H9 (cell line): Measurements from ENCODE around the gene SSPN. TPM values are rescaled to one million over a fixed set of nuclear protein-coding genes. Genes with fewer than 3 reads are reported as not detected.

Source experiments
- DNase-seq: peaks from one replicate; pipeline ENCODE4 v3.0.0-alpha.2; 2017
- H2AFZ ChIP-seq: one replicate; pipeline ENCODE4 v1.6.1; 2013; ENCODE audit warnings: mild to moderate bottlenecking, low read length, control low read depth, moderate library complexity
- H2AK5ac ChIP-seq: 2 replicates; pipeline ENCODE4 v1.6.1; 2013; ENCODE audit warnings: low read length, control low read depth, mixed read lengths; ENCODE audit not compliant: insufficient read length
- H2BK120ac ChIP-seq: one replicate; pipeline ENCODE4 v1.6.1; 2013; ENCODE audit warnings: low read depth, mild to moderate bottlenecking, low read length, control low read depth, inconsistent platforms; ENCODE audit not compliant: poor library complexity, severe bottlenecking
- H2BK12ac ChIP-seq: 2 replicates; pipeline ENCODE4 v1.6.1; 2013; ENCODE audit warnings: low read length, control low read depth, mixed read lengths, low read depth; ENCODE audit not compliant: insufficient read length
- H2BK15ac ChIP-seq: 2 replicates; pipeline ENCODE4 v1.6.1; 2013; ENCODE audit warnings: low read depth, low read length, control low read depth
- H2BK20ac ChIP-seq: one replicate; pipeline ENCODE4 v1.6.1; 2013; ENCODE audit warnings: low read depth, mild to moderate bottlenecking, low read length, control low read depth, inconsistent platforms; ENCODE audit not compliant: poor library complexity, severe bottlenecking
- H2BK5ac ChIP-seq: 2 replicates; pipeline ENCODE4 v1.6.1; 2013; ENCODE audit warnings: low read length, control low read depth, mixed read lengths; ENCODE audit not compliant: insufficient read length
- H3K14ac ChIP-seq: 2 replicates; pipeline ENCODE4 v1.6.1; 2013; ENCODE audit warnings: low read length, control low read depth; ENCODE audit not compliant: insufficient read depth
- H3K18ac ChIP-seq: 2 replicates; pipeline ENCODE4 v1.6.1; 2013; ENCODE audit warnings: low read depth, mild to moderate bottlenecking, mixed read lengths, low read length, control low read depth; ENCODE audit not compliant: insufficient read length
- H3K23ac ChIP-seq: 2 replicates; pipeline ENCODE4 v1.6.1; 2013; ENCODE audit warnings: low read length, control low read depth, mixed read lengths, low read depth; ENCODE audit not compliant: insufficient read length
- H3K23me2 ChIP-seq: 2 replicates; pipeline ENCODE4 v1.6.1; 2013; ENCODE audit warnings: low read depth, mild to moderate bottlenecking, mixed read lengths, low read length, control low read depth; ENCODE audit not compliant: insufficient read length, poor library complexity, severe bottlenecking
- H3K27ac ChIP-seq: 2 replicates; pipeline ENCODE4 v1.5.1; 2013; ENCODE audit warnings: low read length, control low read depth, mixed read lengths, low read depth; ENCODE audit not compliant: insufficient read length
- H3K27me3 ChIP-seq: 2 replicates; pipeline ENCODE4 v1.6.1; 2013; ENCODE audit warnings: low read length, control low read depth, inconsistent platforms; ENCODE audit not compliant: insufficient read depth
- H3K4ac ChIP-seq: 2 replicates; pipeline ENCODE4 v1.6.1; 2013; ENCODE audit warnings: low read depth, mild to moderate bottlenecking, control low read depth, inconsistent platforms, low read length, moderate library complexity
- H3K4me1 ChIP-seq: 2 replicates; pipeline ENCODE4 v1.6.1; 2013; ENCODE audit warnings: low read length, control low read depth, inconsistent platforms; ENCODE audit not compliant: insufficient read depth
- H3K4me2 ChIP-seq: 2 replicates; pipeline ENCODE4 v1.6.1; 2013; ENCODE audit warnings: low read length, control low read depth, mixed read lengths; ENCODE audit not compliant: insufficient read length, insufficient read depth
- H3K56ac ChIP-seq: 2 replicates; pipeline ENCODE4 v1.6.1; 2013; ENCODE audit warnings: low read depth, mild to moderate bottlenecking, mixed read lengths, low read length, control low read depth; ENCODE audit not compliant: insufficient read length
- H3K79me1 ChIP-seq: 2 replicates; pipeline ENCODE4 v1.6.1; 2013; ENCODE audit warnings: low read depth, mild to moderate bottlenecking, moderate library complexity, low read length, control low read depth, inconsistent platforms; ENCODE audit not compliant: insufficient read depth, poor library complexity, severe bottlenecking
- H3K79me2 ChIP-seq: 2 replicates; pipeline ENCODE4 v1.6.1; 2013; ENCODE audit warnings: low read length, control low read depth, inconsistent platforms; ENCODE audit not compliant: insufficient read depth
- H3K9ac ChIP-seq: 2 replicates; pipeline ENCODE4 v1.6.1; 2013; ENCODE audit warnings: low read length, control low read depth, mixed read lengths; ENCODE audit not compliant: insufficient read length; ENCODE audit errors: extremely low read depth
- H3K9me3 ChIP-seq: one replicate; pipeline ENCODE4 v1.6.1; 2013; ENCODE audit warnings: low read depth, low read length, inconsistent platforms; ENCODE audit not compliant: control insufficient read depth
- H3T11ph ChIP-seq: one replicate; pipeline ENCODE4 v1.6.1; 2013; ENCODE audit warnings: mild to moderate bottlenecking, low read length, control low read depth, inconsistent platforms
- H4K20me1 ChIP-seq: one replicate; pipeline ENCODE4 v1.6.1; 2013; ENCODE audit not compliant: control insufficient read depth, insufficient read length, insufficient read depth
- H4K5ac ChIP-seq: 2 replicates; pipeline ENCODE4 v1.6.1; 2013; ENCODE audit warnings: low read depth, mild to moderate bottlenecking, mixed read lengths, low read length, control low read depth; ENCODE audit not compliant: insufficient read length
- H4K8ac ChIP-seq: replicated peaks from 2 replicates; pipeline ENCODE4 v1.6.1; 2013; ENCODE audit warnings: low read length, control low read depth, mixed read lengths, low read depth; ENCODE audit not compliant: insufficient read length
- H4K91ac ChIP-seq: 2 replicates; pipeline ENCODE4 v1.6.1; 2013; ENCODE audit warnings: low read depth, mild to moderate bottlenecking, moderate library complexity, mixed read lengths, low read length, control low read depth; ENCODE audit not compliant: insufficient read length
- H3K27ac Mint-ChIP-seq, 3 experiments: 2 replicates in 2 of 3; 3 replicates in 1 of 3; pipeline ENCODE4 v1.8.0; 2020 to 2021; ENCODE audit warnings: mixed read lengths in 3 of 3, mild to moderate bottlenecking in 1 of 3, moderate library complexity in 1 of 3
- H3K27me3 Mint-ChIP-seq: 2 replicates; pipeline ENCODE4 v1.8.0; 2021; ENCODE audit warnings: low read depth, mild to moderate bottlenecking, moderate library complexity, mixed read lengths
- H3K36me3 Mint-ChIP-seq, 3 experiments: 2 replicates in 2 of 3; 3 replicates in 1 of 3; pipeline ENCODE4 v1.8.0; 2020 to 2021; ENCODE audit warnings: low read depth in 3 of 3, mixed read lengths in 3 of 3; ENCODE audit not compliant: insufficient read depth in 1 of 3
- H3K4me1 Mint-ChIP-seq, 2 experiments: 2 replicates each; pipeline ENCODE4 v1.8.0; 2020; ENCODE audit warnings: mixed read lengths in 2 of 2
- H3K4me3 Mint-ChIP-seq, 2 experiments: 2 replicates in 1 of 2; 3 replicates in 1 of 2; pipeline ENCODE4 v1.8.0; 2020 to 2021; ENCODE audit warnings: mild to moderate bottlenecking in 2 of 2, mixed read lengths in 2 of 2, moderate library complexity in 1 of 2
- H3K9me3 Mint-ChIP-seq, 2 experiments: 2 replicates in 1 of 2; 3 replicates in 1 of 2; pipeline ENCODE4 v1.8.0; 2020; ENCODE audit warnings: mild to moderate bottlenecking in 2 of 2, mixed read lengths in 2 of 2, moderate library complexity in 1 of 2
- CTCF ChIP-seq: fragments of 200-600 bp; sonication (generic); conservative IDR thresholded peaks from 3 replicates; pipeline ENCODE4 v1.8.0; 2021; ENCODE audit warnings: antibody characterized with exemption, mild to moderate bottlenecking
- WGBS: extraction: QIAGEN DNeasy Blood & Tissue Kit; methylation state at CpG from one replicate; pipeline ENCODE4 v1.1.7; 2013; ENCODE audit warnings: missing lambda C conversion rate, low lambda C conversion rate, mixed read lengths; ENCODE audit not compliant: insufficient read length; ENCODE audit errors: extremely low coverage; 5-methylcytosine and 5-hydroxymethylcytosine counted together
- total RNA-seq: library from RNA; stranded (reverse); gene quantifications from 2 replicates; pipeline ENCODE4 v1.2.1, GENCODE V29; 2021

The SSPN gene
- total RNA-seq, 1 experiment from 2014 or later = 0.81 TPM

- no peak overlapping the region for H4K8ac ChIP-seq
- H3K23me2 ChIP-seq = no peaks in the 10 kb centered on the region
- no peak overlapping the region for H2AK5ac ChIP-seq
- Mint-ChIP-seq H3K9me3 (no peaks in the 10 kb centered on the region), H3K4me1 (peaks cover 5 to 10% of the 10 kb centered on the region in 2 experiments; a peak in 3 of 4 replicates), H3K4me3 (no peak overlapping the region), H3K27ac (no peak overlapping the region), H3K27me3 (no peaks in the 10 kb centered on the region), H3K36me3 (no peaks in the 10 kb centered on the region)
- DNase-seq = no peak
- no peak overlapping the region for H3K4ac ChIP-seq
- no peak overlapping the region for H4K91ac ChIP-seq
- no peak overlapping the region for H3K56ac ChIP-seq
- H3K4me1 ChIP-seq = no peaks in the 10 kb centered on the region; the same call in 1 of the 2 replicates
- no peak overlapping the region for H4K5ac ChIP-seq
- TF ChIP-seq CTCF = no peak
- H2BK5ac ChIP-seq = no peak overlapping the region
- no peak overlapping the region for H2BK120ac ChIP-seq
- no peak overlapping the region for H2AFZ ChIP-seq
- H4K20me1 ChIP-seq = no peaks in the 10 kb centered on the region
- H3K4me2 ChIP-seq = no peak overlapping the region
- H3K27me3 ChIP-seq = no peaks in the 10 kb centered on the region
- WGBS = no CpG with 5 or more reads among the region's 1 CpG
- no peak overlapping the region for H3K9ac ChIP-seq
- no peak overlapping the region for H3T11ph ChIP-seq
- H2BK15ac ChIP-seq = no peak overlapping the region
- no peaks in the 10 kb centered on the region for H3K79me1 ChIP-seq
- H3K23ac ChIP-seq = no peak overlapping the region
- H2BK12ac ChIP-seq = no peak overlapping the region
- no peak overlapping the region for H3K18ac ChIP-seq
- H3K27ac ChIP-seq = no peak overlapping the region
- H3K14ac ChIP-seq = no peak overlapping the region
- no peaks in the 10 kb centered on the region for H3K9me3 ChIP-seq
- H3K79me2 ChIP-seq = no peaks in the 10 kb centered on the region
- H2BK20ac ChIP-seq = no peak overlapping the region
These were observed 87.7 kb downstream of the SSPN start for GRCh38 chr12:26283046-26283445.
